A549 (cell line): ENCODE measurements around the gene MTAP.

Experiments used
- BCL3 ChIP-seq: fragments of >200 bp; sonication (Bioruptor Twin); formaldehyde crosslinking; IDR thresholded peaks from 3 replicates; pipeline ENCODE4 v1.6.1; 2016
- CHD4 ChIP-seq: fragments of 200-600 bp; sonication (generic); IDR thresholded peaks from 2 replicates; pipeline ENCODE4 v1.6.1; 2016; ENCODE audit warnings: antibody characterized with exemption, mild to moderate bottlenecking, borderline replicate concordance
- CTCF ChIP-seq: fragments of >200 bp; sonication (Bioruptor Twin); formaldehyde crosslinking; IDR thresholded peaks from 3 replicates; pipeline ENCODE4 v1.5.1; 2016
- EP300 ChIP-seq, 2 experiments: fragments of >200 bp; sonication (Bioruptor Twin); formaldehyde crosslinking; IDR thresholded peaks; 2 replicates in 1 of 2; 3 replicates in 1 of 2; pipeline ENCODE4 v1.6.1; 2016 to 2017
- NFE2L2 ChIP-seq: fragments of 150-350 bp; conservative IDR thresholded peaks from 2 replicates; pipeline ENCODE4 v1.6.1; 2014; ENCODE audit warnings: low read length
- POLR2A ChIP-seq: IDR thresholded peaks from 2 replicates; pipeline ENCODE4 v1.6.1; 2012; ENCODE audit warnings: mild to moderate bottlenecking, low read length
- RFX5 ChIP-seq: fragments of 450-650 bp; IDR thresholded peaks from 2 replicates; pipeline ENCODE4 v1.7.1; 2014; ENCODE audit warnings: antibody characterized with exemption, mild to moderate bottlenecking, moderate library complexity
- USF2 ChIP-seq: fragments of 450-650 bp; IDR thresholded peaks from 2 replicates; pipeline ENCODE4 v1.6.1; 2014; ENCODE audit warnings: antibody characterized with exemption

- TF ChIP-seq EP300 (IDR thresholded peaks at IDR 0.05) (no peak), USF2 (no peak), CTCF (no peak), POLR2A (no peak), NFE2L2 (no peak), BCL3 (no peak), RFX5 (no peak), CHD4 (no peak)
Observed at GRCh38 chr9:21901546-21901945, 99.1 kb downstream of the MTAP start.
